ENCODE measurements around the gene STK10.

GRCh38 chr5:172144931-172145869, 42.8 kb downstream of the STK10 start:
- TF ChIP-seq FOXA1 (IDR thresholded peaks at IDR 0.05): no peak
- no peak for TF ChIP-seq SP1 (IDR thresholded peaks at IDR 0.05)
- no peak for TF ChIP-seq L3MBTL2 (conservative IDR thresholded peaks at IDR 0.05)
- no peak for TF ChIP-seq BHLHE40 (IDR thresholded peaks at IDR 0.05; ENCODE audit: borderline replicate concordance)
- TF ChIP-seq ZNF384 (IDR thresholded peaks at IDR 0.05): no peak
- no peak for TF ChIP-seq FOXM1 (IDR thresholded peaks at IDR 0.05; ENCODE audit: borderline replicate concordance)
- TF ChIP-seq CTBP1 (IDR thresholded peaks at IDR 0.05; ENCODE audit: borderline replicate concordance): no peak
- TF ChIP-seq FOXK2 (IDR thresholded peaks at IDR 0.05): no peak
